K562 (cell line): ENCODE measurements around the gene FYB1. TPM values are rescaled to one million over a fixed set of nuclear protein-coding genes. Genes with fewer than 3 reads are reported as not detected.

Experiments
- ARID1B ChIP-seq: fragments of 450-650 bp; IDR thresholded peaks from 2 replicates; pipeline ENCODE4 v1.6.1; 2016; ENCODE audit warnings: antibody characterized with exemption, mild to moderate bottlenecking, inconsistent platforms
- ATF1 ChIP-seq, 2 experiments: fragments of 450-650 bp in 1 of 2; IDR thresholded peaks; 2 replicates each; pipeline ENCODE4 v1.6.1; 2016; ENCODE audit warnings: missing compliant biosample characterization in 1 of 2, missing genetic modification characterization in 1 of 2
- BCOR ChIP-seq: fragments of 450-650 bp; IDR thresholded peaks from 2 replicates; pipeline ENCODE4 v1.6.1; 2016
- CREB1 ChIP-seq, 2 experiments: sonication (generic) in 1 of 2; formaldehyde crosslinking in 1 of 2; IDR thresholded peaks; 2 replicates each; pipeline versions ENCODE4 v1.6.1 to v1.8.0; 2012 to 2022; ENCODE audit warnings: inconsistent platforms in 1 of 2, mild to moderate bottlenecking in 1 of 2, missing genetic modification reagents in 1 of 2, moderate library complexity in 1 of 2
- ETS2 ChIP-seq: IDR thresholded peaks from 2 replicates; pipeline ENCODE4 v1.6.1; 2016; ENCODE audit warnings: borderline replicate concordance, missing genetic modification characterization, mild to moderate bottlenecking, moderate library complexity, missing compliant biosample characterization; ENCODE audit not compliant: poor library complexity, severe bottlenecking
- HLTF ChIP-seq: fragments of 450-650 bp; IDR thresholded peaks from 2 replicates; pipeline ENCODE4 v1.6.1; 2016
- HOXB6 ChIP-seq: fragments of 250-450 bp; sonication (Bioruptor Pico); IDR thresholded peaks from 2 replicates; pipeline ENCODE4 v1.5.1; 2022; ENCODE audit warnings: mild to moderate bottlenecking, borderline replicate concordance
- NCOA4 ChIP-seq: fragments of 450-650 bp; IDR thresholded peaks from 2 replicates; pipeline ENCODE4 v1.6.1; 2018; ENCODE audit warnings: mild to moderate bottlenecking; ENCODE audit not compliant: partially characterized antibody
- NR1H2 ChIP-seq: sonication (generic); formaldehyde crosslinking; IDR thresholded peaks from 2 replicates; pipeline ENCODE4 v1.4.0; 2020; ENCODE audit warnings: mild to moderate bottlenecking, missing genetic modification reagents
- POLR2G ChIP-seq: fragments of 200-400 bp; formaldehyde crosslinking; IDR thresholded peaks from 2 replicates; pipeline ENCODE4 v1.6.1; 2017; ENCODE audit warnings: low read depth, mild to moderate bottlenecking, antibody characterized with exemption, low read length, moderate library complexity
- POLR2H ChIP-seq: IDR thresholded peaks from 2 replicates; pipeline ENCODE4 v1.6.1; 2016; ENCODE audit warnings: missing genetic modification characterization, low read depth, mild to moderate bottlenecking, control low read depth, missing compliant biosample characterization, moderate library complexity
- RBM17 ChIP-seq: fragments of 200-400 bp; formaldehyde crosslinking; IDR thresholded peaks from 2 replicates; pipeline ENCODE4 v1.6.1; 2017; ENCODE audit warnings: low read depth, mild to moderate bottlenecking, low read length, borderline replicate concordance
- RBM25 ChIP-seq: fragments of 200-400 bp; formaldehyde crosslinking; IDR thresholded peaks from 2 replicates; pipeline ENCODE4 v1.6.1; 2018; ENCODE audit warnings: low read length, low read depth, moderate library complexity; ENCODE audit not compliant: severe bottlenecking
- TAL1 ChIP-seq: fragments of 450-650 bp; IDR thresholded peaks from 2 replicates; pipeline ENCODE4 v1.6.1; 2016; ENCODE audit warnings: mild to moderate bottlenecking
- ZBTB49 ChIP-seq: sonication (generic); formaldehyde crosslinking; IDR thresholded peaks from 2 replicates; pipeline ENCODE4 v1.8.0; 2022; ENCODE audit warnings: missing genetic modification reagents, mild to moderate bottlenecking, borderline replicate concordance
- ZNF512 ChIP-seq: IDR thresholded peaks from 2 replicates; pipeline ENCODE4 v1.6.1; 2016; ENCODE audit warnings: missing genetic modification characterization, missing compliant biosample characterization
- ZNF592 ChIP-seq: fragments of 450-650 bp; IDR thresholded peaks from 2 replicates; pipeline ENCODE4 v1.6.1; 2017; ENCODE audit warnings: antibody characterized with exemption, mild to moderate bottlenecking
- ZNF707 ChIP-seq: fragments of 250-450 bp; sonication (Bioruptor Pico); conservative IDR thresholded peaks from 2 replicates; pipeline ENCODE4 v1.8.0; 2022; ENCODE audit warnings: inconsistent platforms, mild to moderate bottlenecking, moderate library complexity
- polyA plus RNA-seq, 8 experiments: library from polyadenylated mRNA; depleted of rRNA in 4 of 8; stranded (reverse) in 5 of 8; unstranded in 3 of 8; fragments of >200 nt; fragmentation: Nextera tagmentation in 2 of 8; fragmentation: Illumina TruSeq in 1 of 8; extraction: Ambion mirVana in 2 of 8; extraction: Trizol in 1 of 8; gene quantifications; 2 replicates each; pipeline versions ENCODE4 v1.2.1 to v1.2.3, GENCODE V29; 2011 to 2014; ENCODE audit warnings: inconsistent platforms in 1 of 8, missing spikeins in 1 of 8
- total RNA-seq, 7 experiments: library from RNA; depleted of rRNA in 6 of 7; stranded (reverse); fragments of >200 nt in 6 of 7; fragmentation: Illumina TruSeq in 2 of 7; extraction: Trizol in 2 of 7; gene quantifications; 2 replicates each; pipeline versions ENCODE4 v1.2.1 to v1.2.3, GENCODE V29; 2011 to 2021; ENCODE audit warnings: low replicate concordance in 1 of 7

Gene FYB1
- total and polyA plus RNA-seq, 9 of the 15 experiments (the other 6 are each of a cell fraction or from before 2014, with no cell fraction given): 4.7 to 31.5 (median 9.7) TPM

- peak; percentile 99 for TF ChIP-seq ARID1B
- TF ChIP-seq BCOR: peak; percentile 84; the same call in 1 of the 2 replicates
- TF ChIP-seq ZNF707: no peak
- 0 out of 2 replicates have a peak, but pooled peaks have one; percentile 15 for TF ChIP-seq ZNF512 (tag)
- TF ChIP-seq POLR2H (tag): no peak
- TF ChIP-seq HLTF: peak; percentile 94
- no peak for TF ChIP-seq ATF1 (CRISPR knock-in tag; IDR thresholded peaks at IDR 0.05)
- TF ChIP-seq ATF1 (tag; IDR thresholded peaks at IDR 0.05): 0 out of 2 replicates have a peak, but pooled peaks have one; percentile 32
- TF ChIP-seq ETS2 (tag): no peak
- no peak for TF ChIP-seq NR1H2 (CRISPR knock-in tag)
- TF ChIP-seq ZNF592: peak; percentile 75; the same call in 1 of the 2 replicates
- peak; percentile 92 for TF ChIP-seq TAL1
- TF ChIP-seq HOXB6 (CRISPR knock-in tag): no peak
- 0 out of 2 replicates have a peak, but pooled peaks have one; percentile 14 for TF ChIP-seq CREB1 (IDR thresholded peaks at IDR 0.05)
- TF ChIP-seq CREB1 (CRISPR knock-in tag; IDR thresholded peaks at IDR 0.05): no peak
- 0 out of 2 replicates have a peak, but pooled peaks have one; percentile 15 for TF ChIP-seq POLR2G
- no peak for TF ChIP-seq RBM17
- TF ChIP-seq ZBTB49 (CRISPR knock-in tag): 0 out of 2 replicates have a peak, but pooled peaks have one; percentile 44
- no peak for TF ChIP-seq RBM25
- peak; percentile 95 for TF ChIP-seq NCOA4
Observed at GRCh38 chr5:39194466-39195136, 24.8 kb downstream of the FYB1 start (continued).
